B cell (primary cell): ENCODE results near the gene TRAPPC1. TPM values are rescaled to one million over a fixed set of nuclear protein-coding genes. Genes with fewer than 3 reads are reported as not detected.

Source experiments
- ATAC-seq: fragments of 200-7000 bp; cut with Tn5 transposase; one replicate; pipeline ENCODE4 v1.10.0; 2021; ENCODE audit warnings: low read depth, mild to moderate bottlenecking, moderate number of reproducible peaks, moderate library complexity
- CTCF ChIA-PET: fragments of 350-600 bp; sonication (Branson Sonifier 250); formaldehyde crosslinking; loops from one replicate; lab custom pipeline; 2021; ENCODE audit warnings: antibody characterized with exemption, inconsistent platforms; lab: Charles Lee
- POLR2A ChIA-PET: fragments of 350-600 bp; sonication (Branson Sonifier 250); formaldehyde crosslinking; loops from one replicate; lab custom pipeline; 2021; ENCODE audit warnings: antibody characterized with exemption; lab: Charles Lee
- DNase-seq: peaks from one replicate; pipeline ENCODE4 v3.0.0; 2013
- H2AFZ ChIP-seq: 2 replicates; pipeline ENCODE4 v1.6.1; 2012; ENCODE audit warnings: mild to moderate bottlenecking, low read depth, low read length; ENCODE audit not compliant: insufficient read depth, poor library complexity, severe bottlenecking
- H3K27ac ChIP-seq, 2 donors: 1 replicate in 1 of 2; 2 replicates in 1 of 2; pipeline ENCODE4 v1.5.1; 2012 to 2013; ENCODE audit warnings: low read length in 2 of 2, mild to moderate bottlenecking in 2 of 2, moderate library complexity in 1 of 2
- H3K27me3 ChIP-seq, 4 experiments: fragments of 200-600 bp in 1 of 4; sonication (generic) in 1 of 4; replicated peaks in 1 of 4; 1 replicate in 2 of 4; 2 replicates in 2 of 4; pipeline versions ENCODE4 v1.6.1 to v1.7.0; 2013 to 2016; ENCODE audit warnings: low read length in 3 of 4, mild to moderate bottlenecking in 2 of 4, mixed read lengths in 1 of 4, moderate library complexity in 1 of 4; ENCODE audit not compliant: insufficient read depth in 4 of 4, control insufficient read depth in 3 of 4; ENCODE audit errors: control extremely low read depth in 1 of 4
- H3K36me3 ChIP-seq, 2 experiments: replicated peaks in 1 of 2; 1 replicate in 1 of 2; 2 replicates in 1 of 2; pipeline versions ENCODE4 v1.6.1 to v1.7.1; 2013; ENCODE audit warnings: low read length in 1 of 2; ENCODE audit not compliant: insufficient read depth in 2 of 2, control insufficient read depth in 1 of 2; ENCODE audit errors: control extremely low read depth in 1 of 2, extremely low read depth in 1 of 2
- H3K4me1 ChIP-seq, 2 donors: fragments of 200-600 bp in 1 of 2; sonication (generic) in 1 of 2; 1 replicate in 1 of 2; 2 replicates in 1 of 2; pipeline versions ENCODE4 v1.5.1 to v1.6.1; 2013 to 2017; ENCODE audit warnings: low read length in 2 of 2; ENCODE audit not compliant: control insufficient read depth in 2 of 2, insufficient read depth in 2 of 2
- H3K4me2 ChIP-seq: replicated peaks from 2 replicates; pipeline ENCODE3; 2012; ENCODE audit warnings: mild to moderate bottlenecking, low read depth, low read length; ENCODE audit not compliant: poor library complexity, severe bottlenecking
- H3K4me3 ChIP-seq, 5 experiments: fragments of 200-600 bp in 1 of 5; sonication (generic) in 1 of 5; 1 replicate in 3 of 5; 2 replicates in 2 of 5; pipeline versions ENCODE4 v1.5.1 to v1.7.0; 2011 to 2016; ENCODE audit warnings: low read length in 4 of 5, mild to moderate bottlenecking in 4 of 5, low read depth in 2 of 5, control low read depth in 1 of 5, moderate library complexity in 1 of 5; ENCODE audit not compliant: insufficient read depth in 1 of 5; ENCODE audit errors: control extremely low read depth in 1 of 5, extremely low read depth in 1 of 5
- H3K79me2 ChIP-seq: fragments of 200-600 bp; sonication (generic); one replicate; pipeline ENCODE4 v1.6.0; 2016; ENCODE audit warnings: low read length; ENCODE audit not compliant: control insufficient read depth, insufficient read depth
- H3K9ac ChIP-seq: fragments of 200-600 bp; sonication (generic); 2 replicates; pipeline ENCODE4 v1.6.1; 2017; ENCODE audit warnings: mild to moderate bottlenecking, low read length, moderate library complexity
- H3K9me3 ChIP-seq, 3 donors: one replicate each; pipeline versions ENCODE4 v1.6.1 to v1.7.1; 2013; ENCODE audit warnings: low read length in 2 of 3; ENCODE audit not compliant: control insufficient read depth in 2 of 3, insufficient read depth in 1 of 3; ENCODE audit errors: control extremely low read depth in 1 of 3
- H4K20me1 ChIP-seq: 2 replicates; pipeline ENCODE4 v1.6.0; 2012; ENCODE audit warnings: mild to moderate bottlenecking, low read length; ENCODE audit not compliant: insufficient read depth, control insufficient read depth, poor library complexity, severe bottlenecking
- H3K27ac Mint-ChIP-seq: one replicate; pipeline ENCODE4 v1.8.0; 2021; ENCODE audit warnings: mixed read lengths
- H3K27me3 Mint-ChIP-seq: one replicate; pipeline ENCODE4 v1.8.0; 2021; ENCODE audit warnings: mixed read lengths
- H3K4me1 Mint-ChIP-seq: one replicate; pipeline ENCODE4 v1.8.0; 2021; ENCODE audit warnings: mixed read lengths
- H3K4me3 Mint-ChIP-seq: one replicate; pipeline ENCODE4 v1.8.0; 2021; ENCODE audit warnings: mixed read lengths
- H3K9me3 Mint-ChIP-seq: one replicate; pipeline ENCODE4 v1.8.0; 2022; ENCODE audit warnings: mixed read lengths; ENCODE audit not compliant: insufficient read depth
- CTCF ChIP-seq: fragments of 200-600 bp; IDR thresholded peaks from one replicate; pipeline ENCODE4 v1.8.0; 2022; ENCODE audit warnings: antibody characterized with exemption, mild to moderate bottlenecking
- EZH2 ChIP-seq: IDR thresholded peaks from 2 replicates; pipeline ENCODE4 v1.6.1; 2012; ENCODE audit warnings: borderline replicate concordance, low read depth, mild to moderate bottlenecking, moderate library complexity, low read length; ENCODE audit not compliant: insufficient read depth, poor library complexity, severe bottlenecking
- WGBS: methylation state at CpG from one replicate; pipeline ENCODE4 v1.1.5; 2013; ENCODE audit warnings: missing lambda C conversion rate; ENCODE audit not compliant: insufficient coverage; 5-methylcytosine and 5-hydroxymethylcytosine counted together
- intact Hi-C: fragments of 100-400 bp; cut with micrococcal nuclease; formaldehyde crosslinking; loops from one replicate; pipeline ENCODE4 v1.10.0; 2022
- polyA plus RNA-seq: library from polyadenylated mRNA; depleted of rRNA; stranded (reverse); fragments of >200 nt; gene quantifications from 2 replicates; pipeline ENCODE4 v1.2.3, GENCODE V29; 2012
- total RNA-seq, 2 donors: library from RNA; stranded (reverse); fragments of 120-200 nt in 1 of 2; gene quantifications; 1 replicate in 1 of 2; 2 replicates in 1 of 2; pipeline versions ENCODE4 v1.2.3 to v1.2.4, GENCODE V29; 2013 to 2022

TRAPPC1 gene
- total and polyA plus RNA-seq, 2 donors (not counting 1 experiment from before 2014, with no cell fraction given): 118 to 173 TPM

- Histone ChIP-seq H3K36me3 (peaks cover 7 to 23% of the 10 kb centered on the region in 2 experiments), H3K79me2 (peaks cover 35% of the 10 kb centered on the region), H2AFZ (peak overlapping the region; percentile 95), H3K9ac (peak overlapping the region; percentile 93), H3K4me3 (peak overlapping the region; percentile 75 to 98 (median 89)), H3K4me2 (peak overlapping the region; percentile 99), H4K20me1 (peaks cover 4% of the 10 kb centered on the region), H3K27ac (peak overlapping the region in 1 of 2 donors; percentile 88), H3K9me3 (no peaks in the 10 kb centered on the region), H3K27me3 (no peaks in the 10 kb centered on the region), H3K4me1 (peaks cover 18 to 33% of the 10 kb centered on the region in 2 donors)
- POLR2A ChIA-PET: interaction anchor here (0.6 to 2.5 kb wide), 3 partner anchors 17 to 273 kb away, joined by 3 to 21 read pairs (median 4); partner anchors contain the start of gene RNF227
- no peaks in the 10 kb centered on the region for H3K9me3 Mint-ChIP-seq
- CTCF ChIA-PET: interaction anchor here (0.6 to 6.6 kb wide), 16 partner anchors 11 to 313 kb away, joined by 3 to 48 read pairs (median 4); partner anchors contain the start of genes NAA38, RNF227 and WRAP53
- peak overlapping the region; percentile 95 for H3K4me3 Mint-ChIP-seq
- 20% methylated on average over 8 of the region's 16 CpGs for WGBS
- peaks cover 43% of the 10 kb centered on the region for H3K4me1 Mint-ChIP-seq
- intact Hi-C loops: loop anchor here (1.0 to 5.0 kb wide), 8 partner anchors 11 to 449 kb away; partner anchors contain the start of genes KDM6B, NAA38, RPL26 and WRAP53
- ATAC-seq: no peak
- H3K27ac Mint-ChIP-seq: peak overlapping the region; percentile 95
- DNase-seq: peak; percentile 44
- H3K27me3 Mint-ChIP-seq: no peaks in the 10 kb centered on the region
- TF ChIP-seq CTCF: no peak
- TF ChIP-seq EZH2: no peak
These were observed 1.2 kb upstream of the TRAPPC1 start for GRCh38 chr17:7932949-7933348.

GRCh38 chr17:7932483-7932891 is 741 bp upstream of the TRAPPC1 start:
- Histone ChIP-seq H3K9ac (peak overlapping the region; percentile 93), H3K27me3 (no peaks in the 10 kb centered on the region), H3K4me1 (peaks cover 18 to 33% of the 10 kb centered on the region in 2 donors), H3K4me2 (peak overlapping the region; percentile 99), H3K36me3 (peaks cover 7 to 23% of the 10 kb centered on the region in 2 experiments), H3K27ac (peak overlapping the region; percentile 75 to 88), H4K20me1 (peaks cover 4% of the 10 kb centered on the region), H3K4me3 (peak overlapping the region; percentile 75 to 98 (median 89)), H3K9me3 (no peaks in the 10 kb centered on the region), H2AFZ (peak overlapping the region; percentile 95), H3K79me2 (peaks cover 35% of the 10 kb centered on the region)
- Mint-ChIP-seq H3K27me3 (no peaks in the 10 kb centered on the region), H3K4me3 (peak overlapping the region; percentile 95), H3K4me1 (peaks cover 44% of the 10 kb centered on the region), H3K9me3 (no peaks in the 10 kb centered on the region), H3K27ac (peak overlapping the region; percentile 95)
- WGBS: 0% methylated on average over 17 of the region's 17 CpGs
- CTCF ChIA-PET: interaction anchor here (0.6 to 6.6 kb wide), 17 partner anchors 10 to 314 kb away, joined by 3 to 48 read pairs (median 4); partner anchors contain the start of genes NAA38, RNF227 and WRAP53
- peak; percentile 4 for ATAC-seq
- intact Hi-C loops: loop anchor here (1.0 to 5.0 kb wide), 8 partner anchors 10 to 450 kb away; partner anchors contain the start of genes KDM6B, NAA38, RPL26 and WRAP53
- TF ChIP-seq EZH2 (no peak), CTCF (no peak)
- POLR2A ChIA-PET: interaction anchor here (0.7 to 2.5 kb wide), 9 partner anchors 10 to 315 kb away, joined by 3 to 21 read pairs (median 4); partner anchors contain the start of genes CTC1, CYB5D1, NAA38 and RNF227
- DNase-seq: no peak
